Measurements from ENCODE around the gene P4HTM.

GRCh38 chr3:48985831-48986376 lies 4.1 kb upstream of the P4HTM start:
- TF ChIP-seq CTCF (conservative IDR thresholded peaks at IDR 0.05; ENCODE audit: low read length) (no peak), EZH2phosphoT487 (IDR thresholded peaks at IDR 0.05; ENCODE audit: borderline replicate concordance) (no peak)
